Tibial nerve (tissue), 3 donors: Measurements from ENCODE around the gene KIAA0753.

ENCODE experiments used
- POLR2A ChIP-seq, 2 donors: fragments of 450-650 bp; IDR thresholded peaks; one replicate each; pipeline ENCODE4 v1.6.1; 2017; ENCODE audit warnings: antibody characterized with exemption in 2 of 2, mild to moderate bottlenecking in 2 of 2, moderate library complexity in 2 of 2
- TF ChIP-seq, protein P1 (sequence below), 5 experiments: fragments of 200-600 bp in 3 of 5; fragments of 450-650 bp in 2 of 5; sonication (generic) in 3 of 5; IDR thresholded peaks; one replicate each; pipeline ENCODE4 v1.5.1; 2016 to 2019; ENCODE audit warnings: antibody characterized with exemption in 5 of 5, mild to moderate bottlenecking in 3 of 5, moderate library complexity in 2 of 5

DNA sequence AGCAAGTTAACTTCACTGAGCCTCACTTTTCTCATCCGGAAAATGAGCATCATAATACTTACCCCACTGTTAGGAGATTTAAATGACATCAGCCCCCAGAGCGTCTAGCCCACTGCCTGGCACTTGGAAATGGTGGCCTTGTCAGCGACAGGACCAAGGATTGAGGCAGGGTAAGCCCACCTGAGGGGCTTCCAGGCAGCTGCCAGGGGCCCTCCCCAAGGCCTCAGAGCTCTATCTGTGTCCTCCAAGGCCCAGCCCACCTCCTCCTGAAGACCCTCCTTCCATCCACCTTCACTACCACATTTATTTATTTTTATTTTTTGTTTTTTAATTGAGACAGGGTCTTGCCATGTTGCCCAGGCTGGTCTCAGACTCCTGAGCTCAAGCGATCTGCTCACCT lies 97.9 kb downstream of the KIAA0753 start:
- TF ChIP-seq, protein P1, sequence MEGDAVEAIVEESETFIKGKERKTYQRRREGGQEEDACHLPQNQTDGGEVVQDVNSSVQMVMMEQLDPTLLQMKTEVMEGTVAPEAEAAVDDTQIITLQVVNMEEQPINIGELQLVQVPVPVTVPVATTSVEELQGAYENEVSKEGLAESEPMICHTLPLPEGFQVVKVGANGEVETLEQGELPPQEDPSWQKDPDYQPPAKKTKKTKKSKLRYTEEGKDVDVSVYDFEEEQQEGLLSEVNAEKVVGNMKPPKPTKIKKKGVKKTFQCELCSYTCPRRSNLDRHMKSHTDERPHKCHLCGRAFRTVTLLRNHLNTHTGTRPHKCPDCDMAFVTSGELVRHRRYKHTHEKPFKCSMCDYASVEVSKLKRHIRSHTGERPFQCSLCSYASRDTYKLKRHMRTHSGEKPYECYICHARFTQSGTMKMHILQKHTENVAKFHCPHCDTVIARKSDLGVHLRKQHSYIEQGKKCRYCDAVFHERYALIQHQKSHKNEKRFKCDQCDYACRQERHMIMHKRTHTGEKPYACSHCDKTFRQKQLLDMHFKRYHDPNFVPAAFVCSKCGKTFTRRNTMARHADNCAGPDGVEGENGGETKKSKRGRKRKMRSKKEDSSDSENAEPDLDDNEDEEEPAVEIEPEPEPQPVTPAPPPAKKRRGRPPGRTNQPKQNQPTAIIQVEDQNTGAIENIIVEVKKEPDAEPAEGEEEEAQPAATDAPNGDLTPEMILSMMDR (IDR thresholded peaks at IDR 0.05), result no peak
- TF ChIP-seq POLR2A (IDR thresholded peaks at IDR 0.05), result no peak
